A549 (cell line): Measurements from ENCODE around the gene XRCC5. TPM values are rescaled to one million over a fixed set of nuclear protein-coding genes. Genes with fewer than 3 reads are reported as not detected.

Experiments used
- ATAC-seq, 2 experiments: fragments of 200-7000 bp in 1 of 2; fragments of >200 bp in 1 of 2; cut with Nextera tagmentation in 1 of 2; cut with Tn5 transposase in 1 of 2; 3 replicates each; pipeline versions ENCODE4 v1.8.0 to v1.9.1; 2018 to 2020; ENCODE audit warnings: mild to moderate bottlenecking in 1 of 2, moderate library complexity in 1 of 2
- CTCF ChIA-PET: fragments of 300-600 bp; sonication (Branson Sonifier 250); formaldehyde crosslinking; extraction: SDS; loops from one replicate; lab custom pipeline; 2021; ENCODE audit warnings: antibody characterized with exemption, inconsistent platforms; lab: Yijun Ruan, JAX
- POLR2A ChIA-PET: fragments of 350-600 bp; formaldehyde crosslinking; extraction: SDS; loops from one replicate; lab custom pipeline; 2021; ENCODE audit warnings: antibody characterized with exemption, inconsistent platforms; lab: Yijun Ruan, JAX
- DNase-seq, 2 experiments: peaks; one replicate each; pipeline versions ENCODE4 v3.0.0 to v3.0.0-alpha.2; 2011 to 2016; ENCODE audit warnings: low read depth in 1 of 2, low spot score in 1 of 2
- FAIRE-seq: peaks from 2 replicates; lab custom pipeline; 2011; peaks lifted over from hg19 to GRCh38; lab: Jason Lieb, UNC
- H3K27ac ChIP-seq, 2 experiments: fragments of >200 bp; sonication (Bioruptor Twin); formaldehyde crosslinking; 3 replicates each; pipeline ENCODE4 v1.5.1; 2016 to 2017
- H3K4me1 ChIP-seq: fragments of >200 bp; sonication (Bioruptor Twin); formaldehyde crosslinking; 3 replicates; pipeline ENCODE4 v1.6.1; 2016
- H3K4me2 ChIP-seq: fragments of >200 bp; sonication (Bioruptor Twin); formaldehyde crosslinking; 3 replicates; pipeline ENCODE4 v1.6.1; 2016
- H3K4me3 ChIP-seq: fragments of >200 bp; sonication (Bioruptor Twin); formaldehyde crosslinking; 3 replicates; pipeline ENCODE4 v1.5.1; 2016
- H3K9me3 ChIP-seq: fragments of >200 bp; sonication (Bioruptor Twin); formaldehyde crosslinking; 3 replicates; pipeline ENCODE4 v1.6.1; 2016
- BCL3 ChIP-seq: fragments of >200 bp; sonication (Bioruptor Twin); formaldehyde crosslinking; IDR thresholded peaks from 3 replicates; pipeline ENCODE4 v1.6.1; 2016
- BHLHE40 ChIP-seq: IDR thresholded peaks from 2 replicates; pipeline ENCODE4 v1.6.1; 2012; ENCODE audit warnings: low read depth, low read length, inconsistent platforms
- CBX2 ChIP-seq: fragments of 200-600 bp; sonication (generic); IDR thresholded peaks from 2 replicates; pipeline ENCODE4 v1.6.1; 2016; ENCODE audit warnings: low read depth, mild to moderate bottlenecking, borderline replicate concordance
- CBX8 ChIP-seq: fragments of 200-600 bp; sonication (generic); IDR thresholded peaks from 2 replicates; pipeline ENCODE4 v1.6.1; 2016
- CEBPB ChIP-seq, 2 experiments: fragments of >200 bp in 1 of 2; sonication (Bioruptor Twin) in 1 of 2; formaldehyde crosslinking in 1 of 2; IDR thresholded peaks; 2 replicates each; pipeline ENCODE4 v1.6.1; 2012 to 2016
- EHF ChIP-seq: fragments of 250-450 bp; sonication (Bioruptor Pico); IDR thresholded peaks from 2 replicates; pipeline ENCODE4 v1.5.0; 2020; ENCODE audit warnings: mild to moderate bottlenecking
- EP300 ChIP-seq, 2 experiments: fragments of >200 bp; sonication (Bioruptor Twin); formaldehyde crosslinking; IDR thresholded peaks; 2 replicates in 1 of 2; 3 replicates in 1 of 2; pipeline ENCODE4 v1.6.1; 2016 to 2017
- FOSB ChIP-seq: fragments of 250-450 bp; sonication (Bioruptor Pico); IDR thresholded peaks from 2 replicates; pipeline ENCODE4 v1.5.0; 2020; ENCODE audit warnings: mild to moderate bottlenecking, moderate library complexity
- FOSL2 ChIP-seq, 2 experiments: fragments of 450-650 bp in 1 of 2; fragments of >200 bp in 1 of 2; sonication (Bioruptor Twin) in 1 of 2; formaldehyde crosslinking; IDR thresholded peaks; 2 replicates each; pipeline versions ENCODE4 v1.5.0 to v1.6.1; 2016 to 2020; ENCODE audit warnings: mild to moderate bottlenecking in 1 of 2, moderate library complexity in 1 of 2
- GATA3 ChIP-seq: IDR thresholded peaks from 2 replicates; pipeline ENCODE4 v1.6.1; 2012; ENCODE audit warnings: borderline replicate concordance
- HDAC2 ChIP-seq: fragments of 200-600 bp; sonication (generic); IDR thresholded peaks from 2 replicates; pipeline ENCODE4 v1.6.1; 2016
- HEYL ChIP-seq: fragments of 250-450 bp; sonication (Bioruptor Pico); IDR thresholded peaks from 2 replicates; pipeline ENCODE4 v1.8.0; 2021; ENCODE audit warnings: mild to moderate bottlenecking, moderate library complexity
- MAZ ChIP-seq: fragments of 150-350 bp; IDR thresholded peaks from 2 replicates; pipeline ENCODE4 v1.6.1; 2014; ENCODE audit warnings: antibody characterized with exemption, low read depth, low read length, borderline replicate concordance
- NPAS2 ChIP-seq: fragments of 250-450 bp; sonication (Bioruptor Pico); IDR thresholded peaks from 2 replicates; pipeline ENCODE4 v1.8.0; 2022; ENCODE audit warnings: mild to moderate bottlenecking, moderate library complexity, borderline replicate concordance
- PHF8 ChIP-seq: fragments of 200-600 bp; sonication (generic); IDR thresholded peaks from 2 replicates; pipeline ENCODE4 v1.6.1; 2016; ENCODE audit warnings: low read depth, mild to moderate bottlenecking, antibody characterized with exemption, moderate library complexity, borderline replicate concordance
- POLR2A ChIP-seq: IDR thresholded peaks from 2 replicates; pipeline ENCODE4 v1.6.1; 2012; ENCODE audit warnings: mild to moderate bottlenecking, low read length
- RCOR1 ChIP-seq: fragments of 150-350 bp; IDR thresholded peaks from 2 replicates; pipeline ENCODE4 v1.6.1; 2014; ENCODE audit warnings: antibody characterized with exemption, low read length, low read depth
- RFX5 ChIP-seq: fragments of 450-650 bp; IDR thresholded peaks from 2 replicates; pipeline ENCODE4 v1.7.1; 2014; ENCODE audit warnings: antibody characterized with exemption, mild to moderate bottlenecking, moderate library complexity
- RNF2 ChIP-seq: fragments of 200-600 bp; sonication (generic); IDR thresholded peaks from 2 replicates; pipeline ENCODE4 v1.6.1; 2016; ENCODE audit warnings: low read depth, mild to moderate bottlenecking, antibody characterized with exemption, moderate library complexity, borderline replicate concordance
- SREBF2 ChIP-seq: fragments of 450-650 bp; IDR thresholded peaks from 2 replicates; pipeline ENCODE4 v1.6.1; 2014; ENCODE audit warnings: mild to moderate bottlenecking, moderate library complexity
- TFCP2L1 ChIP-seq: fragments of 250-450 bp; sonication (Bioruptor Pico); IDR thresholded peaks from 2 replicates; pipeline ENCODE4 v1.5.0; 2021; ENCODE audit warnings: mild to moderate bottlenecking
- WGBS: methylation state at CpG from one replicate; pipeline ENCODE4 v1.1.6; 2017; ENCODE audit errors: missing lambda C conversion rate; 5-methylcytosine and 5-hydroxymethylcytosine counted together
- polyA plus RNA-seq, 4 experiments: library from polyadenylated mRNA; depleted of rRNA in 3 of 4; stranded (reverse); fragments of >200 nt; fragmentation: RNase III in 1 of 4; extraction: RNeasy Plus Mini Kit Qiagen cat#74134 plus additional on column Dnase treatment in 1 of 4; gene quantifications; 2 replicates in 3 of 4; 3 replicates in 1 of 4; pipeline ENCODE4 v1.2.3, GENCODE V29; 2011 to 2017
- TF ChIP-seq, protein P1 (sequence below): fragments of >200 bp; sonication (Bioruptor Twin); formaldehyde crosslinking; IDR thresholded peaks from 3 replicates; pipeline ENCODE4 v1.5.1; 2016
- TF ChIP-seq, protein P2 (sequence below): IDR thresholded peaks from 2 replicates; pipeline ENCODE4 v1.6.1; 2012
- TF ChIP-seq, protein P3 (sequence below): fragments of 450-650 bp; IDR thresholded peaks from 2 replicates; pipeline ENCODE4 v1.6.1; 2014; ENCODE audit warnings: antibody characterized with exemption
- TF ChIP-seq, protein P4 (sequence below): fragments of 250-450 bp; sonication (Bioruptor Pico); IDR thresholded peaks from 2 replicates; pipeline ENCODE4 v1.5.0; 2021; ENCODE audit warnings: mild to moderate bottlenecking, moderate library complexity, borderline replicate concordance

The XRCC5 gene
- polyA plus RNA-seq, 2 of the 4 experiments (the other 2 are of a cell fraction) = 217 to 430 TPM

DNA sequence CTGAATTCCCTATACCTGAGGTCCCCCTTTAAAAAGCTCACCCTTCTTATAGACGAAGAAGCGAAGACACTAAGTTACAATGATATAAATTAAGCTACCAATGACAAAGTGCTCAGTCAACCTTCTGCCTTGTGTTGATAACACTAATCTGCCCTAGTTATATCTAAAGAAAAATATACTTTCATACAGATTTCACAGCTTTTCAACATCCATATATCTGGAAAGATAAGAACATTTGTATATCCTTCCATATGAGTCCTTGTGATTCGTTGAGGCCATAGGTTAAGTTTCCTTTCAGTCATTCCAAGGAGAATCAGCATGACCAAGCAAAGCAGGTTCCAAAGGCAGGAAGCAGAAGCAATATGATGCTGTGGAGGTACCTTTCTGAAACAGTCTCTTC is 46.8 kb downstream of the XRCC5 start:
- H3K4me3 ChIP-seq = no peak overlapping the region
- TF ChIP-seq CBX2 = no peak
- no peak for TF ChIP-seq EP300 (IDR thresholded peaks at IDR 0.05)
- no peak for TF ChIP-seq PHF8
- TF ChIP-seq FOSL2 (IDR thresholded peaks at IDR 0.05) = no peak
- TF ChIP-seq FOSL2 (CRISPR knock-in tag; IDR thresholded peaks at IDR 0.05) = no peak
- no peak for TF ChIP-seq FOSB
- no peak for TF ChIP-seq HDAC2
- TF ChIP-seq TFCP2L1 (CRISPR knock-in tag) = no peak
- TF ChIP-seq CBX8 = no peak
- TF ChIP-seq, protein P1, sequence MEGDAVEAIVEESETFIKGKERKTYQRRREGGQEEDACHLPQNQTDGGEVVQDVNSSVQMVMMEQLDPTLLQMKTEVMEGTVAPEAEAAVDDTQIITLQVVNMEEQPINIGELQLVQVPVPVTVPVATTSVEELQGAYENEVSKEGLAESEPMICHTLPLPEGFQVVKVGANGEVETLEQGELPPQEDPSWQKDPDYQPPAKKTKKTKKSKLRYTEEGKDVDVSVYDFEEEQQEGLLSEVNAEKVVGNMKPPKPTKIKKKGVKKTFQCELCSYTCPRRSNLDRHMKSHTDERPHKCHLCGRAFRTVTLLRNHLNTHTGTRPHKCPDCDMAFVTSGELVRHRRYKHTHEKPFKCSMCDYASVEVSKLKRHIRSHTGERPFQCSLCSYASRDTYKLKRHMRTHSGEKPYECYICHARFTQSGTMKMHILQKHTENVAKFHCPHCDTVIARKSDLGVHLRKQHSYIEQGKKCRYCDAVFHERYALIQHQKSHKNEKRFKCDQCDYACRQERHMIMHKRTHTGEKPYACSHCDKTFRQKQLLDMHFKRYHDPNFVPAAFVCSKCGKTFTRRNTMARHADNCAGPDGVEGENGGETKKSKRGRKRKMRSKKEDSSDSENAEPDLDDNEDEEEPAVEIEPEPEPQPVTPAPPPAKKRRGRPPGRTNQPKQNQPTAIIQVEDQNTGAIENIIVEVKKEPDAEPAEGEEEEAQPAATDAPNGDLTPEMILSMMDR = no peak
- TF ChIP-seq CEBPB (IDR thresholded peaks at IDR 0.05) = no peak
- no peak for TF ChIP-seq RFX5
- no peak for TF ChIP-seq NPAS2 (CRISPR knock-in tag)
- TF ChIP-seq HEYL (CRISPR knock-in tag) = no peak
- TF ChIP-seq, protein P2, sequence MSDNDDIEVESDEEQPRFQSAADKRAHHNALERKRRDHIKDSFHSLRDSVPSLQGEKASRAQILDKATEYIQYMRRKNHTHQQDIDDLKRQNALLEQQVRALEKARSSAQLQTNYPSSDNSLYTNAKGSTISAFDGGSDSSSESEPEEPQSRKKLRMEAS = no peak
- TF ChIP-seq BHLHE40 = no peak
- no peak for TF ChIP-seq BCL3
- H3K9me3 ChIP-seq = no peaks in the 10 kb centered on the region
- no peak for FAIRE-seq
- peaks cover 6% of the 10 kb centered on the region for H3K4me1 ChIP-seq
- H3K27ac ChIP-seq = no peak overlapping the region
- WGBS = 92% methylated on average over 3 of the region's 3 CpGs
- ChIA-PET CTCF (no interaction called here), POLR2A (no interaction called here)
- peak in 1 of 2 experiments; percentile 13 for DNase-seq
- ATAC-seq = no peak
- no peak overlapping the region for H3K4me2 ChIP-seq

DNA sequence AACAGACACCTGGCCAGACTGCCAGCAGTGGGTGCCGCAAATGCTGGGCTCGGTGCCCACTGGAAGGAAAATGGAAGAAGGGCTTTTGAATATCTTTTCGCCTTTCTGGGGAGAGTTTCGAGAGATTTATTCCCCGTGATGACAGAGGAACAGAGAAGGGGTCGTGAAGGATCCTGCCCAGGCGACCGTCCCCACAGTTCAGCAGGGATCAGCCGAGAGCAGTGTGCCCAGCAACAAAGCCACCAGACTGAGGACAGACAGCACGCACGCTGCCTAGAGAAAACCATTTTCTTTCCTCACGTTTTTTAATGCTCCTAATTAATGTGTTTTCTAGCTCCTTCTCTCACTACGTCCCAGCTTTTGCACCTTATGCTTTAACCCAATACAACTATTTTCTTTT is 47.7 kb downstream of the XRCC5 start:
- Histone ChIP-seq H3K4me1 (no peaks in the 10 kb centered on the region), H3K4me2 (no peak overlapping the region), H3K4me3 (no peak overlapping the region), H3K27ac (no peak overlapping the region), H3K9me3 (no peaks in the 10 kb centered on the region)
- 95% methylated on average over 13 of the region's 13 CpGs for WGBS
- ATAC-seq = peak in 1 of 2 experiments; percentile 14; a peak in 1 of 6 replicates
- ChIA-PET CTCF (interaction anchor here (1.0 kb wide), 1 partner anchor 9 kb away, joined by 3 read pairs; no protein-coding TSS in a partner anchor), POLR2A (no interaction called here)
- FAIRE-seq = no peak
- TF ChIP-seq EHF (CRISPR knock-in tag) = no peak
- TF ChIP-seq, protein P3, sequence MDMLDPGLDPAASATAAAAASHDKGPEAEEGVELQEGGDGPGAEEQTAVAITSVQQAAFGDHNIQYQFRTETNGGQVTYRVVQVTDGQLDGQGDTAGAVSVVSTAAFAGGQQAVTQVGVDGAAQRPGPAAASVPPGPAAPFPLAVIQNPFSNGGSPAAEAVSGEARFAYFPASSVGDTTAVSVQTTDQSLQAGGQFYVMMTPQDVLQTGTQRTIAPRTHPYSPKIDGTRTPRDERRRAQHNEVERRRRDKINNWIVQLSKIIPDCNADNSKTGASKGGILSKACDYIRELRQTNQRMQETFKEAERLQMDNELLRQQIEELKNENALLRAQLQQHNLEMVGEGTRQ = no peak
- no peak for TF ChIP-seq GATA3
- no peak for TF ChIP-seq POLR2A
- no peak for TF ChIP-seq MAZ
- TF ChIP-seq, protein P2 = no peak
- TF ChIP-seq, protein P4, sequence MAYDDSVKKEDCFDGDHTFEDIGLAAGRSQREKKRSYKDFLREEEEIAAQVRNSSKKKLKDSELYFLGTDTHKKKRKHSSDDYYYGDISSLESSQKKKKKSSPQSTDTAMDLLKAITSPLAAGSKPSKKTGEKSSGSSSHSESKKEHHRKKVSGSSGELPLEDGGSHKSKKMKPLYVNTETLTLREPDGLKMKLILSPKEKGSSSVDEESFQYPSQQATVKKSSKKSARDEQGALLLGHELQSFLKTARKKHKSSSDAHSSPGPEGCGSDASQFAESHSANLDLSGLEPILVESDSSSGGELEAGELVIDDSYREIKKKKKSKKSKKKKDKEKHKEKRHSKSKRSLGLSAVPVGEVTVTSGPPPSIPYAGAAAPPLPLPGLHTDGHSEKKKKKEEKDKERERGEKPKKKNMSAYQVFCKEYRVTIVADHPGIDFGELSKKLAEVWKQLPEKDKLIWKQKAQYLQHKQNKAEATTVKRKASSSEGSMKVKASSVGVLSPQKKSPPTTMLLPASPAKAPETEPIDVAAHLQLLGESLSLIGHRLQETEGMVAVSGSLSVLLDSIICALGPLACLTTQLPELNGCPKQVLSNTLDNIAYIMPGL (CRISPR knock-in tag) = no peak
- TF ChIP-seq SREBF2 = no peak
- no peak for TF ChIP-seq BCL3
- no peak for TF ChIP-seq RCOR1
- TF ChIP-seq RNF2 = no peak
- DNase-seq = no peak
